Measurements from ENCODE around the gene CTSZ.

GRCh38 chr20:59050437-59050836, 43.4 kb upstream of the CTSZ start:
- no peak for TF ChIP-seq E2F5 (CRISPR knock-in tag; IDR thresholded peaks at IDR 0.05)
- TF ChIP-seq TCF7 (CRISPR knock-in tag; IDR thresholded peaks at IDR 0.05; ENCODE audit: low read depth): no peak
- TF ChIP-seq CTCF (IDR thresholded peaks at IDR 0.05): no peak
- TF ChIP-seq ZNF263 (CRISPR knock-in tag; IDR thresholded peaks at IDR 0.05; ENCODE audit: low read depth): no peak
